ENCODE results near the gene CLN3.
"Not testable (repeated sequence)": the region's sequence is repeated elsewhere in the genome, so short reads cannot be mapped to it uniquely, and the experiment has no call there.

Gene CLN3

GRCh38 chr16:28513484-28514181 lies 21.8 kb upstream of the CLN3 start:
- no peak for DNase-seq

- no peak for DNase-seq
Observed at GRCh38 chr16:28511801-28512789, 20.2 kb upstream of the CLN3 start.

GRCh38 chr16:28511031-28511430 lies 19.2 kb upstream of the CLN3 start:
- no peak for DNase-seq

GRCh38 chr16:28505489-28506137 lies 13.7 kb upstream of the CLN3 start:
- no peak for DNase-seq

GRCh38 chr16:28504707-28505404 lies 13.0 kb upstream of the CLN3 start:
- no peak for DNase-seq

GRCh38 chr16:28503470-28504259 lies 11.8 kb upstream of the CLN3 start:
- no peak for DNase-seq

- no peak for DNase-seq
Observed at GRCh38 chr16:28502290-28502689, 10.4 kb upstream of the CLN3 start.

GRCh38 chr16:28501258-28502232 lies 9.7 kb upstream of the CLN3 start:
- DNase-seq, result no peak

- DNase-seq, result not testable (repeated sequence)
Observed at GRCh38 chr16:28500476-28501180, 8.8 kb upstream of the CLN3 start.

GRCh38 chr16:28499854-28500253 lies 8.0 kb upstream of the CLN3 start:
- no peak for DNase-seq

GRCh38 chr16:28498666-28499381 lies 7.0 kb upstream of the CLN3 start:
- DNase-seq, result no peak

GRCh38 chr16:28497861-28498599 lies 6.2 kb upstream of the CLN3 start:
- DNase-seq, result no peak

- no peak for DNase-seq
Observed at GRCh38 chr16:28497386-28497785, 5.5 kb upstream of the CLN3 start.

- no peak for DNase-seq
Observed at GRCh38 chr16:28496844-28497243, 5.0 kb upstream of the CLN3 start.

- DNase-seq, result no peak
Observed at GRCh38 chr16:28495795-28496749, 4.2 kb upstream of the CLN3 start.

- no peak for DNase-seq
Observed at GRCh38 chr16:28495098-28495793, 3.4 kb upstream of the CLN3 start.
